Activated CD8-positive, alpha-beta memory T cell treated with anti-CD3 and anti-CD28 coated beads, Interleukin-2, amount 50 U/mL, for 4 hours (primary cell): Measurements from ENCODE around the gene OLFML1.

Experiments
- DNase-seq: peaks from one replicate; pipeline ENCODE4 v3.0.0-alpha.2; 2020

The OLFML1 gene

GRCh38 chr11:7485186-7486097 is at the start of gene OLFML1:
Gene OLFML1, plus strand, starts transcription at chr11:7485506. Its CDS starts 370 bp downstream, at chr11:7485876.
- no peak for DNase-seq

GRCh38 chr11:7436146-7436545 is 49.2 kb upstream of the OLFML1 start:
- DNase-seq, result no peak

GRCh38 chr11:7436657-7437056 is 48.6 kb upstream of the OLFML1 start:
- DNase-seq, result no peak

- no peak for DNase-seq
Observed at GRCh38 chr11:7437696-7438095, 47.6 kb upstream of the OLFML1 start.

- DNase-seq, result no peak
Observed at GRCh38 chr11:7439746-7440320, 45.5 kb upstream of the OLFML1 start.

- DNase-seq, result peak; percentile 69
Observed at GRCh38 chr11:7442588-7443215, 42.6 kb upstream of the OLFML1 start.

GRCh38 chr11:7444091-7444981 is 41.0 kb upstream of the OLFML1 start:
- no peak for DNase-seq

GRCh38 chr11:7445564-7445963 is 39.7 kb upstream of the OLFML1 start:
- DNase-seq, result no peak

- no peak for DNase-seq
Observed at GRCh38 chr11:7448201-7448600, 37.1 kb upstream of the OLFML1 start.

- DNase-seq, result no peak
Observed at GRCh38 chr11:7449211-7449840, 36.0 kb upstream of the OLFML1 start.

- DNase-seq, result no peak
Observed at GRCh38 chr11:7449841-7450214, 35.5 kb upstream of the OLFML1 start.

GRCh38 chr11:7450836-7451235 is 34.5 kb upstream of the OLFML1 start:
- no peak for DNase-seq

- no peak for DNase-seq
Observed at GRCh38 chr11:7451520-7451919, 33.8 kb upstream of the OLFML1 start.

GRCh38 chr11:7451952-7452494 is 33.3 kb upstream of the OLFML1 start:
- no peak for DNase-seq

GRCh38 chr11:7454854-7455253 is 30.5 kb upstream of the OLFML1 start:
- no peak for DNase-seq

GRCh38 chr11:7457211-7457610 is 28.1 kb upstream of the OLFML1 start:
- DNase-seq, result no peak

GRCh38 chr11:7462706-7463105 is 22.6 kb upstream of the OLFML1 start:
- no peak for DNase-seq

GRCh38 chr11:7467652-7468051 is 17.7 kb upstream of the OLFML1 start:
- DNase-seq, result no peak

- DNase-seq, result no peak
Observed at GRCh38 chr11:7469351-7469865, 15.9 kb upstream of the OLFML1 start.

GRCh38 chr11:7471071-7471470 is 14.2 kb upstream of the OLFML1 start:
- no peak for DNase-seq

GRCh38 chr11:7473717-7474116 is 11.6 kb upstream of the OLFML1 start:
- DNase-seq, result no peak

GRCh38 chr11:7480113-7480512 is 5.2 kb upstream of the OLFML1 start:
- no peak for DNase-seq
